ENCODE data around the gene BROX. TPM values are rescaled to one million over a fixed set of nuclear protein-coding genes. Genes with fewer than 3 reads are reported as not detected.
A peak's percentile ranks its signal among the peaks of the same experiment; 100 is the strongest.

BROX gene
- total RNA-seq, 2 donors from 2014 or later = 24.3 to 37.3 TPM

DNA sequence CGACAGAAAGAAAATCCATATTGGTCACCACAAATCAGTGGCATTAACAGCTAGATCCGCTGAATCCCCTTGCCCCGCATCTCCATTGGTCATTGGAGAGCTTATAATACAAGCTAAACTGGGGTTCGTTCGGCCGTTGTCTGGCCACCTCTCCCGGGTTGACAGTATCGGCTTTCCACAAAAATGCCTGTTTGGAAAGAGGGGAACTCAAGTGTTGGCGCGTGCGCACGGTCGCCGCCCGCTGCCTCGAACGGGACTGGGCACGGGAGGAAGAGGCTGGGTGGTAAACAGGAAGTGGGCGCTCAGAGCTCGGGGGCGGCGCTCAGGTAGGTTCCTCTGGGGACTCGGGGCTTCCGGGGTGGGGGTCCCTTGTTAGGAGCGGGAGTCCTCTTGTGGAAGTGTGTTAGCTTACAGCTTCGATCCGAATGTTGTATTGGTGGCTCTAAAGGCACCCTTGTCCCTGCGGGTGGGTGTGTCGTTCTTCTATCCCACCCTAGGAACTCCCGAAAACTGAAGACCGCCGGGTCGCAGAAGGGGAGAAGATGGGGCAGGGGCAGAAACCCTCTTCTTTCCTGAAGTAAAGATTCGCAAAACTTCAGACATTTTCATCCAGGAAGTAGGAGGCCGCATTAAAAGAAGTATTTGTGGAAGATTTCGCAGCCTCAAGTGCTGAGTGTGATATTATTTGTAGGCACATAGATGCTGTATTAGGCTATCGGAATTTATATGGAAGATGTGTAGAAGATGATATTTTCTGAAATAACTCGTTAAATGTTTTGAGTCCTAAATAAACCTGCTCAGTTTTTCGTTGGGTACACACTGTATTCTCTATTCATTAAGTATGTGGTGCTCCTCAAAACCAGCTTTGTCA is 962 bp downstream of the BROX start:
- Histone ChIP-seq H3K27ac (peak overlapping the region; percentile 94 to 99), H3K4me1 (peaks cover 0 to 18% of the 10 kb centered on the region in 2 donors), H3K9me3 (no peaks in the 10 kb centered on the region), H3K27me3 (no peaks in the 10 kb centered on the region), H3K36me3 (peaks cover 19% of the 10 kb centered on the region), H3K4me3 (peak overlapping the region; percentile 85 to 90)
- TF ChIP-seq, protein P1, sequence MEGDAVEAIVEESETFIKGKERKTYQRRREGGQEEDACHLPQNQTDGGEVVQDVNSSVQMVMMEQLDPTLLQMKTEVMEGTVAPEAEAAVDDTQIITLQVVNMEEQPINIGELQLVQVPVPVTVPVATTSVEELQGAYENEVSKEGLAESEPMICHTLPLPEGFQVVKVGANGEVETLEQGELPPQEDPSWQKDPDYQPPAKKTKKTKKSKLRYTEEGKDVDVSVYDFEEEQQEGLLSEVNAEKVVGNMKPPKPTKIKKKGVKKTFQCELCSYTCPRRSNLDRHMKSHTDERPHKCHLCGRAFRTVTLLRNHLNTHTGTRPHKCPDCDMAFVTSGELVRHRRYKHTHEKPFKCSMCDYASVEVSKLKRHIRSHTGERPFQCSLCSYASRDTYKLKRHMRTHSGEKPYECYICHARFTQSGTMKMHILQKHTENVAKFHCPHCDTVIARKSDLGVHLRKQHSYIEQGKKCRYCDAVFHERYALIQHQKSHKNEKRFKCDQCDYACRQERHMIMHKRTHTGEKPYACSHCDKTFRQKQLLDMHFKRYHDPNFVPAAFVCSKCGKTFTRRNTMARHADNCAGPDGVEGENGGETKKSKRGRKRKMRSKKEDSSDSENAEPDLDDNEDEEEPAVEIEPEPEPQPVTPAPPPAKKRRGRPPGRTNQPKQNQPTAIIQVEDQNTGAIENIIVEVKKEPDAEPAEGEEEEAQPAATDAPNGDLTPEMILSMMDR (IDR thresholded peaks at IDR 0.05) = no peak
- peak; percentile 96 for DNase-seq (ENCODE audit: low spot score)

- H3K4me3 ChIP-seq = no peak overlapping the region
- TF ChIP-seq, protein P1 (IDR thresholded peaks at IDR 0.05) = no peak
- peaks cover 47% of the 10 kb centered on the region for H3K36me3 ChIP-seq
- H3K27ac ChIP-seq = no peak overlapping the region
- H3K4me1 ChIP-seq = no peaks in the 10 kb centered on the region
- no peaks in the 10 kb centered on the region for H3K27me3 ChIP-seq
- DNase-seq (ENCODE audit: low spot score) = no peak
- no peaks in the 10 kb centered on the region for H3K9me3 ChIP-seq
These were observed 4.0 kb downstream of the BROX start for GRCh38 chr1:222716393-222716792.

DNA sequence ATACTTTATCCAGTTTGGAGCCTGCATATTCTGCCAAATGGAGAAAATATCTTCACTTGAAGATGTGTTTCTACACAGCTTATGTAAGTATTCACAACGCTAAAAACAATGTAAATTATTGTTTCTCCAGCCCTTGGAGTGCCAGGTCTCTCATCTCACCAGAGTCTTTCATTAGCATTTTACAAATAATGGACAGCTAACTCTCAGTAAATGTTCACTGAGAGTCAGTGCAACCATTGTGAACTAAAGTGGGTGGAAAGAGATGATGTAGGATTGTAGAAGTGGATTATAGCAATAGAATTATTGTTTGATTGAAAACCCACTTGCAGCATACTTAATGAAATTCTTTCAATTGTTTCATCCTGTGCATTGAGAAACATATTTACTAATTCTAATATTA is 16.4 kb downstream of the BROX start:
- no peak overlapping the region for H3K4me3 ChIP-seq
- H3K4me1 ChIP-seq = no peaks in the 10 kb centered on the region
- peaks cover 99% of the 10 kb centered on the region for H3K36me3 ChIP-seq
- no peaks in the 10 kb centered on the region for H3K27me3 ChIP-seq
- H3K27ac ChIP-seq = no peak overlapping the region
- TF ChIP-seq, protein P1 (IDR thresholded peaks at IDR 0.05) = no peak
- DNase-seq (ENCODE audit: low spot score) = no peak
- no peaks in the 10 kb centered on the region for H3K9me3 ChIP-seq

DNA sequence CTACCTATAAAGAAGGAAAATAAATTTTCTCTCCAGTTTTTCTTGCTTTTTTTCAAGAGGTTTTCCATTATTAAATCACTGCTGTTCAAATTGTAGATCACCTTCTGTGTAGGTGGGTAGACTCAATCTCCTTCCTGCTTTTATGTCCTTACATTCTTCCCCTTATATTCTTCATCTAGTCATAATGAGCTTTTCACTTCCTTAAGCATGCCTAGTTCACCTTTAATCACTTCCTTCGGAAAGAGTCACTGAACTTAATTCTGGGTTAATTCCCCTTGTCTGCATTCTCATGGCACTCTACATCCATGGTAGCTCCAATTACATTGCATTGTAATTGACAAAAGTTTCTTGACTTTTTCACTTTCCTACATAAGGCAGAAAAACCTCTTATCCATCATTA is 18.5 kb downstream of the BROX start:
- no peak overlapping the region for H3K27ac ChIP-seq
- H3K36me3 ChIP-seq = peaks cover 97% of the 10 kb centered on the region
- DNase-seq (ENCODE audit: low spot score) = no peak

GRCh38 chr1:222732216-222733159 is 20.1 kb downstream of the BROX start:
- H3K27me3 ChIP-seq = no peaks in the 10 kb centered on the region
- H3K4me1 ChIP-seq = no peaks in the 10 kb centered on the region
- H3K27ac ChIP-seq = no peak overlapping the region
- H3K36me3 ChIP-seq = peaks cover 81% of the 10 kb centered on the region
- H3K4me3 ChIP-seq = no peak overlapping the region
- DNase-seq (ENCODE audit: low spot score) = no peak
- no peaks in the 10 kb centered on the region for H3K9me3 ChIP-seq
- TF ChIP-seq, protein P1 (IDR thresholded peaks at IDR 0.05) = no peak

More for the DNA sequence above, 18.5 kb downstream of the BROX start:
- TF ChIP-seq, protein P1 (IDR thresholded peaks at IDR 0.05) = no peak
- H3K27me3 ChIP-seq = no peaks in the 10 kb centered on the region
- no peak overlapping the region for H3K4me3 ChIP-seq
- no peaks in the 10 kb centered on the region for H3K9me3 ChIP-seq
- no peaks in the 10 kb centered on the region for H3K4me1 ChIP-seq
